Measurements from ENCODE around the gene USP17L22. TPM values are rescaled to one million over a fixed set of nuclear protein-coding genes. Genes with fewer than 3 reads are reported as not detected.
"Not testable (repeated sequence)": the region's sequence is repeated elsewhere in the genome, so short reads cannot be mapped to it uniquely, and the experiment has no call there.

Gene USP17L22, protein sequence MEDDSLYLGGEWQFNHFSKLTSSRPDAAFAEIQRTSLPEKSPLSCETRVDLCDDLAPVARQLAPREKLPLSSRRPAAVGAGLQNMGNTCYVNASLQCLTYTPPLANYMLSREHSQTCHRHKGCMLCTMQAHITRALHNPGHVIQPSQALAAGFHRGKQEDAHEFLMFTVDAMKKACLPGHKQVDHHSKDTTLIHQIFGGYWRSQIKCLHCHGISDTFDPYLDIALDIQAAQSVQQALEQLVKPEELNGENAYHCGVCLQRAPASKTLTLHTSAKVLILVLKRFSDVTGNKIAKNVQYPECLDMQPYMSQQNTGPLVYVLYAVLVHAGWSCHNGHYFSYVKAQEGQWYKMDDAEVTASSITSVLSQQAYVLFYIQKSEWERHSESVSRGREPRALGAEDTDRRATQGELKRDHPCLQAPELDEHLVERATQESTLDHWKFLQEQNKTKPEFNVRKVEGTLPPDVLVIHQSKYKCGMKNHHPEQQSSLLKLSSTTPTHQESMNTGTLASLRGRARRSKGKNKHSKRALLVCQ
- not detected for total RNA-seq (ENCODE audit: unreplicated experiment)
- long read RNA-seq = 0 reads

GRCh38 chr4:9267319-9267718 is at the start of gene USP17L22:
Gene USP17L22, plus strand, starts transcription at chr4:9267619. Its CDS starts 0 bp downstream, at chr4:9267619.
- H3K9me3 Mint-ChIP-seq (ENCODE audit: unreplicated experiment); H3K27ac Mint-ChIP-seq (ENCODE audit: unreplicated experiment); DNase-seq; H3K4me3 Mint-ChIP-seq (ENCODE audit: unreplicated experiment); H3K36me3 Mint-ChIP-seq (ENCODE audit: unreplicated experiment); H3K4me1 Mint-ChIP-seq (ENCODE audit: low read depth, unreplicated experiment); H3K27me3 Mint-ChIP-seq (ENCODE audit: unreplicated experiment): not testable (repeated sequence)

- H3K27ac Mint-ChIP-seq (ENCODE audit: unreplicated experiment); H3K27me3 Mint-ChIP-seq (ENCODE audit: unreplicated experiment); H3K4me1 Mint-ChIP-seq (ENCODE audit: low read depth, unreplicated experiment); H3K9me3 Mint-ChIP-seq (ENCODE audit: unreplicated experiment); H3K36me3 Mint-ChIP-seq (ENCODE audit: unreplicated experiment); DNase-seq; H3K4me3 Mint-ChIP-seq (ENCODE audit: unreplicated experiment): not testable (repeated sequence)
Observed at GRCh38 chr4:9219852-9220251, 47.6 kb upstream of the USP17L22 start, which contains the start of gene USP17L12. Gene USP17L12, plus strand, starts transcription at chr4:9220152. Its CDS starts 0 bp downstream, at chr4:9220152.

- not testable (repeated sequence) for H3K27ac Mint-ChIP-seq (ENCODE audit: unreplicated experiment); H3K9me3 Mint-ChIP-seq (ENCODE audit: unreplicated experiment); H3K4me3 Mint-ChIP-seq (ENCODE audit: unreplicated experiment); H3K27me3 Mint-ChIP-seq (ENCODE audit: unreplicated experiment); H3K36me3 Mint-ChIP-seq (ENCODE audit: unreplicated experiment); DNase-seq; H3K4me1 Mint-ChIP-seq (ENCODE audit: low read depth, unreplicated experiment)
Observed at GRCh38 chr4:9224596-9224995, 42.8 kb upstream of the USP17L22 start, which contains the start of gene USP17L13. Gene USP17L13, plus strand, starts transcription at chr4:9224896. Its CDS starts 0 bp downstream, at chr4:9224896.

DNA sequence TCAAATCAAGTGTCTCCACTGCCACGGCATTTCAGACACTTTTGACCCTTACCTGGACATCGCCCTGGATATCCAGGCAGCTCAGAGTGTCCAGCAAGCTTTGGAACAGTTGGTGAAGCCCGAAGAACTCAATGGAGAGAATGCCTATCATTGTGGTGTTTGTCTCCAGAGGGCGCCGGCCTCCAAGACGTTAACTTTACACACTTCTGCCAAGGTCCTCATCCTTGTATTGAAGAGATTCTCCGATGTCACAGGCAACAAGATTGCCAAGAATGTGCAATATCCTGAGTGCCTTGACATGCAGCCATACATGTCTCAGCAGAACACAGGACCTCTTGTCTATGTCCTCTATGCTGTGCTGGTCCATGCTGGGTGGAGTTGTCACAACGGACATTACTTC is 37.2 kb upstream of the USP17L22 start:
- not testable (repeated sequence) for DNase-seq; H3K9me3 Mint-ChIP-seq (ENCODE audit: unreplicated experiment); H3K4me3 Mint-ChIP-seq (ENCODE audit: unreplicated experiment); H3K27ac Mint-ChIP-seq (ENCODE audit: unreplicated experiment); H3K4me1 Mint-ChIP-seq (ENCODE audit: low read depth, unreplicated experiment); H3K36me3 Mint-ChIP-seq (ENCODE audit: unreplicated experiment); H3K27me3 Mint-ChIP-seq (ENCODE audit: unreplicated experiment)

- not testable (repeated sequence) for H3K36me3 Mint-ChIP-seq (ENCODE audit: unreplicated experiment); H3K9me3 Mint-ChIP-seq (ENCODE audit: unreplicated experiment); DNase-seq; H3K27me3 Mint-ChIP-seq (ENCODE audit: unreplicated experiment); H3K4me3 Mint-ChIP-seq (ENCODE audit: unreplicated experiment); H3K27ac Mint-ChIP-seq (ENCODE audit: unreplicated experiment); H3K4me1 Mint-ChIP-seq (ENCODE audit: low read depth, unreplicated experiment)
Observed at GRCh38 chr4:9234085-9234484, 33.3 kb upstream of the USP17L22 start, which contains the start of gene USP17L15. Gene USP17L15, plus strand, starts transcription at chr4:9234385. Its CDS starts 0 bp downstream, at chr4:9234385.

GRCh38 chr4:9238461-9238860 is 29.0 kb upstream of the USP17L22 start:
- DNase-seq; H3K4me1 Mint-ChIP-seq (ENCODE audit: low read depth, unreplicated experiment); H3K9me3 Mint-ChIP-seq (ENCODE audit: unreplicated experiment); H3K27me3 Mint-ChIP-seq (ENCODE audit: unreplicated experiment); H3K36me3 Mint-ChIP-seq (ENCODE audit: unreplicated experiment); H3K4me3 Mint-ChIP-seq (ENCODE audit: unreplicated experiment); H3K27ac Mint-ChIP-seq (ENCODE audit: unreplicated experiment): not testable (repeated sequence)

GRCh38 chr4:9243579-9243978 is 23.8 kb upstream of the USP17L22 start, which contains the start of gene USP17L17:
Gene USP17L17, plus strand, starts transcription at chr4:9243879. Its CDS starts 0 bp downstream, at chr4:9243879.
- not testable (repeated sequence) for DNase-seq; H3K27me3 Mint-ChIP-seq (ENCODE audit: unreplicated experiment); H3K4me1 Mint-ChIP-seq (ENCODE audit: low read depth, unreplicated experiment); H3K27ac Mint-ChIP-seq (ENCODE audit: unreplicated experiment); H3K36me3 Mint-ChIP-seq (ENCODE audit: unreplicated experiment); H3K9me3 Mint-ChIP-seq (ENCODE audit: unreplicated experiment); H3K4me3 Mint-ChIP-seq (ENCODE audit: unreplicated experiment)

DNA sequence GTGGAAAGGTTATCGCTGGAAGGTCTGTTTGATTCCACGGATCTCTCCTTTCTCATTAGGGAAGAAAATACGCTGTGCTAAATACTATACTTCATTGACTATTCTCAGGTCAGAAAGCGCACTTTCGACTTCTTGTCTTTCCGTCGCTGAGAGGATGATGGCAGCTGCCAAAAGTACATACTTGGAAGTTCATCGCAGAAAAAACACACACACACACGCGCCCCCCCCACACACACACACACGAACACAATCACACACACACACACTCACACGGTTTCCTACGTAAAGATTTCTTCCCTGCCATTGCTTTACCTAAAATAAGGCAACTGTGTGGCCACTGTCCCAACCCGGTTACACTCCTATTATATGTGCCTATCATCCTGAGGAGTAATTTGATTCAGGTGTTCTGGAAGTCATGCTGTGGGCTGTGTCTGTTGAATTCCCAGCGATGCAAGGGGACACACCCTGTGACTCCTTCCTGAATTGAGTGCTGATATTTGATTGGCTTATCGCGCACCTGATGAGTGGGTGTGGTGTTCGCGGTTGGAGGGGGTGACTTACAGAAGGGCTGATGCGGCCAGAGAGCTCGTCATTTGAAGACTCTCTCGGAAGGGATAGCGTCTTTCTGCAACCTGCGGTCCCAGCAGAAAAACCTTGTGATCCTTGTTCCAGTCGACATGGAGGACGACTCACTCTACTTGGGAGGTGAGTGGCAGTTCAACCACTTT is 19.3 kb upstream of the USP17L22 start, which contains the start of gene USP17L18:
Gene USP17L18, plus strand, starts transcription at position 678 of the 728 bp plus-strand sequence. Its CDS starts 0 bp downstream, at position 678.
- DNase-seq = peak; percentile 6
- H3K4me3 Mint-ChIP-seq (ENCODE audit: unreplicated experiment); H3K9me3 Mint-ChIP-seq (ENCODE audit: unreplicated experiment); H3K36me3 Mint-ChIP-seq (ENCODE audit: unreplicated experiment); H3K4me1 Mint-ChIP-seq (ENCODE audit: low read depth, unreplicated experiment); H3K27me3 Mint-ChIP-seq (ENCODE audit: unreplicated experiment); H3K27ac Mint-ChIP-seq (ENCODE audit: unreplicated experiment): not testable (repeated sequence)

DNA sequence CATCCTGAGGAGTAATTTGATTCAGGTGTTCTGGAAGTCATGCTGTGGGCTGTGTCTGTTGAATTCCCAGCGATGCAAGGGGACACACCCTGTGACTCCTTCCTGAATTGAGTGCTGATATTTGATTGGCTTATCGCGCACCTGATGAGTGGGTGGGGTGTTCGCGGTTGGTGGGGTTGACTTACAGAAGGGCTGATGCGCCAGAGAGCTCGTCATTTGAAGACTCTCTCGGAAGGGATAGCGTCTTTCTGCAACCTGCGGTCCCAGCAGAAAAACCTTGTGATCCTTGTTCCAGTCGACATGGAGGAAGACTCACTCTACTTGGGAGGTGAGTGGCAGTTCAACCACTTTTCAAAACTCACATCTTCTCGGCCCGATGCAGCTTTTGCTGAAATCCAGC is 14.3 kb upstream of the USP17L22 start, which contains the start of gene USP17L19:
Gene USP17L19, plus strand, starts transcription at position 301 of the 400 bp plus-strand sequence. Its CDS starts 0 bp downstream, at position 301.
- not testable (repeated sequence) for H3K36me3 Mint-ChIP-seq (ENCODE audit: unreplicated experiment); H3K27ac Mint-ChIP-seq (ENCODE audit: unreplicated experiment); H3K4me3 Mint-ChIP-seq (ENCODE audit: unreplicated experiment); DNase-seq; H3K27me3 Mint-ChIP-seq (ENCODE audit: unreplicated experiment); H3K4me1 Mint-ChIP-seq (ENCODE audit: low read depth, unreplicated experiment); H3K9me3 Mint-ChIP-seq (ENCODE audit: unreplicated experiment)

DNA sequence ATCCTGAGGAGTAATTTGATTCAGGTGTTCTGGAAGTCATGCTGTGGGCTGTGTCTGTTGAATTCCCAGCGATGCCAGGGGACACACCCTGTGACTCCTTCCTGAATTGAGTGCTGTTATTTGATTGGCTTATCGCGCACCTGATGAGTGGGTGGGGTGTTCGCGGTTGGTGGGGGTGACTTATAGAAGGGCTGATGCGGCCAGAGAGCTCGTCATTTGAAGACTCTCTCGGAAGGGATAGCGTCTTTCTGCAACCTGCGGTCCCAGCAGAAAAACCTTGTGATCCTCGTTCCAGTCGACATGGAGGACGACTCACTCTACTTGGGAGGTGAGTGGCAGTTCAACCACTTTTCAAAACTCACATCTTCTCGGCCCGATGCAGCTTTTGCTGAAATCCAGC is 9.6 kb upstream of the USP17L22 start, which contains the start of gene USP17L20:
Gene USP17L20, plus strand, starts transcription at position 301 of the 400 bp plus-strand sequence. Its CDS starts 0 bp downstream, at position 301.
- not testable (repeated sequence) for H3K4me3 Mint-ChIP-seq (ENCODE audit: unreplicated experiment); DNase-seq; H3K27me3 Mint-ChIP-seq (ENCODE audit: unreplicated experiment); H3K9me3 Mint-ChIP-seq (ENCODE audit: unreplicated experiment); H3K4me1 Mint-ChIP-seq (ENCODE audit: low read depth, unreplicated experiment); H3K27ac Mint-ChIP-seq (ENCODE audit: unreplicated experiment); H3K36me3 Mint-ChIP-seq (ENCODE audit: unreplicated experiment)

DNA sequence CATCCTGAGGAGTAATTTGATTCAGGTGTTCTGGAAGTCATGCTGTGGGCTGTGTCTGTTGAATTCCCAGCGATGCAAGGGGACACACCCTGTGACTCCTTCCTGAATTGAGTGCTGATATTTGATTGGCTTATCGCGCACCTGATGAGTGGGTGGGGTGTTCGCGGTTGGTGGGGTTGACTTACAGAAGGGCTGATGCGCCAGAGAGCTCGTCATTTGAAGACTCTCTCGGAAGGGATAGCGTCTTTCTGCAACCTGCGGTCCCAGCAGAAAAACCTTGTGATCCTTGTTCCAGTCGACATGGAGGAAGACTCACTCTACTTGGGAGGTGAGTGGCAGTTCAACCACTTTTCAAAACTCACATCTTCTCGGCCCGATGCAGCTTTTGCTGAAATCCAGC is 4.8 kb upstream of the USP17L22 start, which contains the start of gene USP17L21:
Gene USP17L21, plus strand, starts transcription at position 301 of the 400 bp plus-strand sequence. Its CDS starts 0 bp downstream, at position 301.
- H3K27ac Mint-ChIP-seq (ENCODE audit: unreplicated experiment); H3K4me3 Mint-ChIP-seq (ENCODE audit: unreplicated experiment); H3K9me3 Mint-ChIP-seq (ENCODE audit: unreplicated experiment): not testable (repeated sequence)

More for the DNA sequence above, 4.8 kb upstream of the USP17L22 start, which contains the start of gene USP17L21:
- not testable (repeated sequence) for DNase-seq; H3K4me1 Mint-ChIP-seq (ENCODE audit: low read depth, unreplicated experiment); H3K36me3 Mint-ChIP-seq (ENCODE audit: unreplicated experiment); H3K27me3 Mint-ChIP-seq (ENCODE audit: unreplicated experiment)
